Stomach (tissue), 4 donors: Measurements from ENCODE around the gene PTPRD.

Source experiments
- EP300 ChIP-seq: sonication (generic); formaldehyde crosslinking; IDR thresholded peaks from one replicate; pipeline ENCODE4 v1.6.1; 2017; ENCODE audit warnings: antibody characterized with exemption
- POLR2A ChIP-seq, 4 donors: fragments of 450-650 bp; IDR thresholded peaks; one replicate each; pipeline ENCODE4 v1.6.1; 2016; ENCODE audit warnings: antibody characterized with exemption in 4 of 4, control low read depth in 2 of 4, mild to moderate bottlenecking in 1 of 4, moderate library complexity in 1 of 4
- POLR2AphosphoS5 ChIP-seq, 3 donors: sonication (generic); formaldehyde crosslinking; IDR thresholded peaks; one replicate each; pipeline ENCODE4 v1.6.1; 2016; ENCODE audit warnings: antibody characterized with exemption in 3 of 3
- TF ChIP-seq, protein P1 (sequence below), 7 experiments: fragments of 450-650 bp in 4 of 7; fragments of 200-600 bp in 3 of 7; sonication (generic) in 3 of 7; IDR thresholded peaks; one replicate each; pipeline ENCODE4 v1.5.1; 2016 to 2019; ENCODE audit warnings: antibody characterized with exemption in 7 of 7, control low read depth in 2 of 7, mild to moderate bottlenecking in 1 of 7

DNA sequence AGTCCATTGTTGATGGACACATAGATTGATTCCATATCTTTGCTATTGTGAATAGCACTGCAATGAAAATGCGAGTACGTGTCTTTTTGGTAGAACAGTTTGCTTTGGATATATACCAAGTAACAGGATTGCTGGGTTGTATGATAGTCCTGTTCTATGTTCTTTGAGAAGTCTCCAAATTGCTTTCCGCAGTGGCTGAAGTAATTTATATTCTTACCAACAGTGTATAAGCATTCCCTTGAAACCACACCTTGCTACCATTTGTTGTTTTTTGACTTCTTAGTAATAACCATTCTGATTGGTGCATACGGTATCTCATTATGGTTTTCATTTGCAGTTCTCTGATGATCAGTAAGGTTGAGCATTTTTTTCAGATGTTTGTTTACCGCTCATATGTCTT is 792.9 kb downstream of the PTPRD start:
- TF ChIP-seq POLR2AphosphoS5 (IDR thresholded peaks at IDR 0.05) = no peak
- TF ChIP-seq, protein P1, sequence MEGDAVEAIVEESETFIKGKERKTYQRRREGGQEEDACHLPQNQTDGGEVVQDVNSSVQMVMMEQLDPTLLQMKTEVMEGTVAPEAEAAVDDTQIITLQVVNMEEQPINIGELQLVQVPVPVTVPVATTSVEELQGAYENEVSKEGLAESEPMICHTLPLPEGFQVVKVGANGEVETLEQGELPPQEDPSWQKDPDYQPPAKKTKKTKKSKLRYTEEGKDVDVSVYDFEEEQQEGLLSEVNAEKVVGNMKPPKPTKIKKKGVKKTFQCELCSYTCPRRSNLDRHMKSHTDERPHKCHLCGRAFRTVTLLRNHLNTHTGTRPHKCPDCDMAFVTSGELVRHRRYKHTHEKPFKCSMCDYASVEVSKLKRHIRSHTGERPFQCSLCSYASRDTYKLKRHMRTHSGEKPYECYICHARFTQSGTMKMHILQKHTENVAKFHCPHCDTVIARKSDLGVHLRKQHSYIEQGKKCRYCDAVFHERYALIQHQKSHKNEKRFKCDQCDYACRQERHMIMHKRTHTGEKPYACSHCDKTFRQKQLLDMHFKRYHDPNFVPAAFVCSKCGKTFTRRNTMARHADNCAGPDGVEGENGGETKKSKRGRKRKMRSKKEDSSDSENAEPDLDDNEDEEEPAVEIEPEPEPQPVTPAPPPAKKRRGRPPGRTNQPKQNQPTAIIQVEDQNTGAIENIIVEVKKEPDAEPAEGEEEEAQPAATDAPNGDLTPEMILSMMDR (IDR thresholded peaks at IDR 0.05) = no peak
- no peak for TF ChIP-seq POLR2A (IDR thresholded peaks at IDR 0.05)
- TF ChIP-seq EP300 = no peak
